Stomach (tissue), 9 donors: Measurements from ENCODE around the gene MCC. TPM values are rescaled to one million over a fixed set of nuclear protein-coding genes. Genes with fewer than 3 reads are reported as not detected.

ENCODE experiments used
- DNase-seq, 2 donors: peaks; one replicate each; pipeline versions ENCODE4 v3.0.0 to v3.0.0-alpha.2; 2013 to 2019
- H3K27ac ChIP-seq, 5 donors: fragments of 200-600 bp in 4 of 5; sonication (generic) in 4 of 5; one replicate each; pipeline ENCODE4 v1.5.1; 2013 to 2019; ENCODE audit warnings: mild to moderate bottlenecking in 1 of 5, moderate library complexity in 1 of 5
- H3K27me3 ChIP-seq, 3 donors: fragments of 200-600 bp; sonication (generic); one replicate each; pipeline ENCODE4 v1.5.1; 2017 to 2019; ENCODE audit warnings: mixed run types in 1 of 3
- H3K36me3 ChIP-seq, 4 donors: fragments of 200-600 bp; sonication (generic); 1 replicate in 3 of 4; 2 replicates in 1 of 4; pipeline ENCODE4 v1.5.1; 2016 to 2019
- H3K4me1 ChIP-seq, 4 donors: fragments of 200-600 bp; sonication (generic); one replicate each; pipeline ENCODE4 v1.5.1; 2016 to 2019
- H3K4me3 ChIP-seq, 4 donors: fragments of 200-600 bp; sonication (generic) in 3 of 4; one replicate each; pipeline ENCODE4 v1.5.1; 2016 to 2019; ENCODE audit warnings: mild to moderate bottlenecking in 1 of 4
- H3K9me3 ChIP-seq, 4 donors: fragments of 200-600 bp; sonication (generic); one replicate each; pipeline ENCODE4 v1.5.1; 2016 to 2019
- CTCF ChIP-seq, 7 experiments: fragments of 450-650 bp in 4 of 7; fragments of 200-600 bp in 3 of 7; sonication (generic) in 3 of 7; IDR thresholded peaks; one replicate each; pipeline ENCODE4 v1.5.1; 2016 to 2019; ENCODE audit warnings: antibody characterized with exemption in 7 of 7, control low read depth in 2 of 7, mild to moderate bottlenecking in 1 of 7
- EP300 ChIP-seq: sonication (generic); formaldehyde crosslinking; IDR thresholded peaks from one replicate; pipeline ENCODE4 v1.6.1; 2017; ENCODE audit warnings: antibody characterized with exemption
- POLR2A ChIP-seq, 4 donors: fragments of 450-650 bp; IDR thresholded peaks; one replicate each; pipeline ENCODE4 v1.6.1; 2016; ENCODE audit warnings: antibody characterized with exemption in 4 of 4, control low read depth in 2 of 4, mild to moderate bottlenecking in 1 of 4, moderate library complexity in 1 of 4
- POLR2AphosphoS5 ChIP-seq, 3 donors: sonication (generic); formaldehyde crosslinking; IDR thresholded peaks; one replicate each; pipeline ENCODE4 v1.6.1; 2016; ENCODE audit warnings: antibody characterized with exemption in 3 of 3
- WGBS, 5 donors: extraction: QIAGEN DNeasy Blood & Tissue Kit in 3 of 5; methylation state at CpG; one replicate each; pipeline versions ENCODE4 v1.1.5 to v1.1.7; 2013 to 2018; 5-methylcytosine and 5-hydroxymethylcytosine counted together
- intact Hi-C: fragments of 100-400 bp; cut with DNase I; formaldehyde crosslinking; loops from one replicate; pipeline ENCODE4 v1.15.1; 2023; ENCODE audit warnings: low total_unique reads
- polyA plus RNA-seq, 3 donors: library from polyadenylated mRNA; stranded (reverse); fragments of 200-250 nt; gene quantifications; one replicate each; pipeline ENCODE4 v1.2.3, GENCODE V29; 2013
- total RNA-seq, 5 donors: library from RNA; depleted of rRNA; stranded (reverse); fragments of >200 nt; gene quantifications; one replicate each; pipeline versions ENCODE4 v1.1.0 to v1.2.3, GENCODE V29; 2014 to 2016
- donor health status: healthy with polysubstance abuse.
- donor health status: Bipolar disorder and iron deficiency.
- donor health status: healthy.

Gene MCC
- total and polyA plus RNA-seq, 8 donors = 3.8 to 35.1 (median 8.9) TPM

DNA sequence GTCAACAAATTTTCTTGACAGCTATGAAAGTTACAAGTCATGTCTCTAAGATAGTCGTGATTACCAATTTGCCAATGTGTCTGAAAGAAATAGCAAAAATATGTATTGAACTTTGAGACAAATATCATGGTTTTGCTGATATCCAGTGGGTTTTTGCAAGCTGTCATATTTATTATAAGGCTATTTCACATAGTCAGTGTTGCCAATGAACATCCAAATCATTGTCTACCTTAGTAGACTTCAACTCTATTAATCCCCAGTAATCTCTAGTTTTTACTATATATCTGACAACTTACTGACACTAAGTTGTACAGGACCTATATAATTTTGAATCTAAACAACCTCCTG, 256.6 kb downstream of the MCC start:
- TF ChIP-seq POLR2AphosphoS5 (IDR thresholded peaks at IDR 0.05) = no peak
- TF ChIP-seq POLR2A (IDR thresholded peaks at IDR 0.05) = no peak
- TF ChIP-seq EP300 = no peak
- TF ChIP-seq CTCF (IDR thresholded peaks at IDR 0.05) = no peak
- no peak for DNase-seq
- 67 to 90% (median 86%) methylated on average over 1 of the region's 1 CpG for WGBS, 5 donors
- Histone ChIP-seq H3K4me1 (peaks cover 0 to 34% (median 9%) of the 10 kb centered on the region in 4 donors), H3K4me3 (no peak overlapping the region), H3K36me3 (no peaks in the 10 kb centered on the region), H3K27ac (no peak overlapping the region), H3K9me3 (no peaks in the 10 kb centered on the region), H3K27me3 (no peaks in the 10 kb centered on the region)
- intact Hi-C loops = no loop called here

DNA sequence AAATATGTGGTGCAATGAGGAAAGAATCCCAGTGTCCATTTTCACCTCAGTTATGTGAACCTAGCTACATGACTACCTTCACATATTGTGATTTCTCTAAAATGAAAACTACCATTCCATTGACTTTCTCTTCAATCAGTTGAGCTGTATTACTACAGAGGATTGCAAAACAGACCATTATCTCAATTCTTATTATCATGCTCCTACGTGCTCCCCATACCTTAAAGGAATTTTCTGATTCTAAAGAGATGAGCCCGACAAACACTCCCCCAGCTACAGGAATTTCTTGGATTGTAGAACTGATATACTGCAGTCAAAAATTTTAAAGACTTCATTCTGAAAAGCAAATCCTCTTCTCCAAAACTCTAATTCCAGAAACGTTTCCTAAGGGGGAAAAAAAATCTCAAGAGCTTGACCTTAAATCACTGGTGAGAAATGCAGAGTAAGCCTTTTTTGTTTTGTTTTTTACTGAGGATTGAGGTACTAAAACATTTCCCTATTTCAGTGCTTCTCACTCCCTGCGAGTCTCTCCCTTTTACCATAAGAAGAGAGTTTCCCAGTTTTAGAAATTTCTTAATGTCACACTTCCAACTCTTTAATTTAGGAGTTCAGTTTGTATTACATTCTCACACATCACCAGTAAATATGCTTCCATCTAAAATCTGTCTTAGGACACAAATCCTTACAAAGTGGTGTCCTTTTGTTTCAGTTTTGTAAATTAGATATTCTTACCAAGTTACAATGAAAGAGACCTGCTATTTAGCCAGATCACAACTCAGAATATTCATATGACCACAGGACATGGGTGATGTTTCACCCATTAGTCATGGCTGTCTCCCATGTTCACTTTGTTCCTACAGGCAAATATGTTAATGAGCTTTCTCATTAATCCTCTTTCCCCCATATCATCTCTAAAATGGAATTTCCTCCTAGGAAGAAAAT, 257.3 kb downstream of the MCC start:
- DNase-seq = no peak
- TF ChIP-seq CTCF (IDR thresholded peaks at IDR 0.05) (no peak), EP300 (no peak), POLR2AphosphoS5 (IDR thresholded peaks at IDR 0.05) (no peak), POLR2A (IDR thresholded peaks at IDR 0.05) (no peak)
- no peaks in the 10 kb centered on the region for H3K9me3 ChIP-seq
- no peak overlapping the region for H3K27ac ChIP-seq
- H3K27me3 ChIP-seq = no peaks in the 10 kb centered on the region
- 59 to 77% (median 66%) methylated on average over 4 of the region's 4 CpGs for WGBS, 5 donors
- intact Hi-C loops = no loop called here
- H3K4me1 ChIP-seq = peaks cover 0 to 27% (median 7%) of the 10 kb centered on the region in 4 donors
- H3K4me3 ChIP-seq = no peak overlapping the region
- no peaks in the 10 kb centered on the region for H3K36me3 ChIP-seq

- Histone ChIP-seq H3K4me1 (peaks cover 0 to 23% (median 4%) of the 10 kb centered on the region in 4 donors), H3K27me3 (no peaks in the 10 kb centered on the region), H3K4me3 (no peak overlapping the region), H3K27ac (no peak overlapping the region), H3K9me3 (no peaks in the 10 kb centered on the region), H3K36me3 (no peaks in the 10 kb centered on the region)
- intact Hi-C loops = no loop called here
- WGBS, 5 donors = 57 to 74% (median 73%) methylated on average over 3 of the region's 3 CpGs
- DNase-seq = no peak
- TF ChIP-seq POLR2AphosphoS5 (IDR thresholded peaks at IDR 0.05) = no peak
- TF ChIP-seq CTCF (IDR thresholded peaks at IDR 0.05) = no peak
- no peak for TF ChIP-seq EP300
- TF ChIP-seq POLR2A (IDR thresholded peaks at IDR 0.05) = no peak
Measured at GRCh38 chr5:113227798-113228197, 260.5 kb downstream of the MCC start.

- Histone ChIP-seq H3K36me3 (no peaks in the 10 kb centered on the region), H3K4me3 (no peak overlapping the region), H3K9me3 (no peaks in the 10 kb centered on the region), H3K4me1 (peaks cover 0 to 13% (median 0%) of the 10 kb centered on the region in 4 donors), H3K27ac (no peak overlapping the region), H3K27me3 (no peaks in the 10 kb centered on the region)
- no peak for TF ChIP-seq CTCF (IDR thresholded peaks at IDR 0.05)
- TF ChIP-seq POLR2A (IDR thresholded peaks at IDR 0.05) = no peak
- TF ChIP-seq EP300 = no peak
- no peak for TF ChIP-seq POLR2AphosphoS5 (IDR thresholded peaks at IDR 0.05)
- no peak for DNase-seq
- 93 to 97% (median 96%) methylated on average over 1 of the region's 1 CpG for WGBS, 5 donors
- intact Hi-C loops = no loop called here
Measured at GRCh38 chr5:113226116-113226736, 262.0 kb downstream of the MCC start.
